GM18507 (cell line): Measurements from ENCODE around the gene UNCX.

Source experiments
- DNase-seq: peaks from one replicate; pipeline ENCODE4 v3.0.0; 2011; ENCODE audit warnings: low read depth; ENCODE audit not compliant: insufficient read length; ENCODE audit errors: extremely low spot score
- FAIRE-seq: peaks from 2 replicates; lab custom pipeline; 2011; peaks lifted over from hg19 to GRCh38; lab: Jason Lieb, UNC

The UNCX gene

DNA sequence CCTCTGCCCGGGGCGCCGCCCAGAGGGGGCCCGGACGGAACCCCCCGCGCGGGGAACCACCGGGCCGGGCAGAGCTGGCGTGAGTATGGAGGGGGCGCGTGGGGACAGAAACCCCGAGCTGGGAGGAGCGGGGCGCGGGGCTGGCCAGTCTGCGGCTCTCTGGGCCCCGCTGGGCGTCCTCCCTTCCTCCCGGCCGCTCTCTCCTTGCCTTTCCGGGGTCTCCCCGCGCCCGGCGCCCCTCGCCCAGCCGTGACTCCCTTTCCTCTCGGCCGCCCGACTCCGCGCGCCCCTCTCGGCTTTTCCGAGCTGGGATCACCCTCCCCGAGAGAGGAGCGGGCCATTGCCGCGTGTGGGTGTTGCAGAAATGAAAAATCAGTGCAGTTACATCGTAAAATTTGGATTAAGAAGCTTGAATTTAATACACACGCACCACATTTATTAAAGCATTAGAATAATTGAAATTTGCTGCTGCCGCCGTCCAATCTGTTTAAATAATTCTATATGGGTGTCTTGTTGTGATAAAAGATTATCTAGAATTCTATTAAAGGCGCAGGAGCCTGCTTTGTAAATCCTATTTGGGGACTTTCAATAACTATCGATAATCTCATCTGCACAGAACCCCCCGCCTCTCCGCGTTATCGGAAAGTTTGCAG is 9.1 kb downstream of the UNCX start:
- DNase-seq = no peak
- no peak for FAIRE-seq

DNA sequence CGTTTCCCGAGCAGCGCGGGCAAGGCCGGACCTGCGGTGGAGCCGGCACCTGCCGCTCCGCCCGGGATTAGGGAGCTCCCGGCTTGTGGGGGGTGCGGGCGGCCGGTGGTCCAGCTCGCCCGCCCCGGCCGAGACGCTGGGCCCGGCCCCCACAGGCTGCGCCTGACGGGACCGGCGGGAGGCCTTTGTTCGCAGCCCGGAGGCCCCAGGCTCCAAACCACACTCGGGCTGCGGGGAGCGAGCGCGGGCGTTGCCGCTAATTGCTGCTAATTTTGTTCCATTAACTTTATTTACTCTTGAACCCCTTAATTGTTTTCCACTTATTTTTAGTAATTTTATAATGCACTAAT is 9.6 kb downstream of the UNCX start:
- FAIRE-seq (no peak), DNase-seq (no peak)

- DNase-seq = no peak
Observed at GRCh38 chr7:1242606-1243289, 10.1 kb downstream of the UNCX start.

DNA sequence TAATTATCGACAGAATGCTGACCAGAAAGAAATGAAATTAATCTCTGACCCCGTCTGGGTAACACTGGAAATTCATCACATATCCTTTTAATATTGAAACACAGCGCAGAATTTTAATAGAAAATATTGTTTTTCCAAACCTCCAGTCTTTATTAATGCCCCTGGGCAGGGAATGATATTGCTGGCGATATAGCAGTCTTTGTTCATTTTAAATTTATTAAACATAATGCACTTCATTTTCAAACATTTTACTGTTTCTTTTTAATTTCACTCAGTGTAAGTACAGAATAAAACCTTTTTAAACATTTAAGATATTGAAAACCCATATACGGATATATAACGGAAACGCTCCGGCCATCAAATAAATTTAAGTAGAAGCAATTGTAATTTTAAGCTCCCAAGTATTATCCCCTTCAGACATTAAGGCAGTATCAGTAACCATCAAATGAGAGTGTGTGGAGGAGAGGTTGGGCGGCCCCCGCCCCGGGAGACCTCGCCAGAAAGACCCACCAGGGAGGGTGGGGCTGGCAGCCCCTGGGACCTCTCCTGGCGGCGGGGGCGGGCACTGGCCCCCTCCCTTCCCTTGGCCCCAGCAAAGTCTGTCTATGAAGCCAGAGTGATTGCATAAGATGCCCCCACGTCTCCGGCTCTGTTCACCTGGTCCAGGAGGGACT is 10.8 kb downstream of the UNCX start:
- DNase-seq = no peak
- FAIRE-seq = no peak

More at GRCh38 chr7:1242606-1243289, 10.1 kb downstream of the UNCX start:
- FAIRE-seq = no peak

- no peak for DNase-seq
- FAIRE-seq = no peak
Observed at GRCh38 chr7:1243964-1244416, 11.3 kb downstream of the UNCX start.

DNA sequence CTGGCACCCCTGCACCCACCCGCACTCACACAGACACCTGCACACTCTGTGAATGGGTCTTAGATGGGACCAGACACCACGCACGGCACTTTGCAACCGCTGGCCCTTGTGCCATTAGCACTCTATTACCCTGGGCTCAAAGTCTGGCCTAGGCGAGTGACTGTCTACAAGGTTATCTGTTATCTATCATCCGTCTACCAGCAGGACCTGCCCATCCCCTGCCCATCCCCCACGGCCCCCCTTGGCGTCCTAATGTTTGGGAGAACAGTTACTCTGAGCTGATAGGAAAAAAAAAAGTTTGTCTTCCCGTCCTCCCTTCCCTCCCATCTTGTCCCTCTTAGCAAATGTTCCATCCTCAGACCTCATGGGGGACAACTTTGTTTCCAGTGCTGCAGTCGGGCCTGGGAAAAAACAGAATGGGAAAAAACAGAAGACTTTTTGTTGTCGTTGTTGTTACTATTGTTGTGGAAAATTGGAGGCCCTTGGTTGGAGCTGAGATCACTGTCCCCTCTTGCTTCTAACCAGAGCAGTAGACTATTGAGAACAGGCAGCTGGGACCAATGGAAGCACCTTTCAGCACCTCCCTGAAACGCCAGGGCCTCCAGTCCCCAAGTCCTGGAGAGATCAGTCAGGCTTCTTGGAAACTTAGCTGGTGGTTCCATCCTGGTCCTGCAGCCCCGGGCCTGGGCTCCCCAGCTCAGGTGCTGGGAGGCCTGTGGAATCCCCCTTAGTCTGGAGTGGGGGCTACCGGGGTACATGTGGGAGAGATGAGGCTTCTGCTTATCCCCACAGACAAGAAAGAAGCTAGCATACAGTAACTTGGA is 12.2 kb downstream of the UNCX start:
- no peak for DNase-seq
- FAIRE-seq = no peak

GRCh38 chr7:1245524-1246050 is 12.9 kb downstream of the UNCX start:
- FAIRE-seq = no peak
- DNase-seq = no peak

GRCh38 chr7:1246160-1246870 is 13.6 kb downstream of the UNCX start:
- no peak for DNase-seq
- FAIRE-seq = no peak

DNA sequence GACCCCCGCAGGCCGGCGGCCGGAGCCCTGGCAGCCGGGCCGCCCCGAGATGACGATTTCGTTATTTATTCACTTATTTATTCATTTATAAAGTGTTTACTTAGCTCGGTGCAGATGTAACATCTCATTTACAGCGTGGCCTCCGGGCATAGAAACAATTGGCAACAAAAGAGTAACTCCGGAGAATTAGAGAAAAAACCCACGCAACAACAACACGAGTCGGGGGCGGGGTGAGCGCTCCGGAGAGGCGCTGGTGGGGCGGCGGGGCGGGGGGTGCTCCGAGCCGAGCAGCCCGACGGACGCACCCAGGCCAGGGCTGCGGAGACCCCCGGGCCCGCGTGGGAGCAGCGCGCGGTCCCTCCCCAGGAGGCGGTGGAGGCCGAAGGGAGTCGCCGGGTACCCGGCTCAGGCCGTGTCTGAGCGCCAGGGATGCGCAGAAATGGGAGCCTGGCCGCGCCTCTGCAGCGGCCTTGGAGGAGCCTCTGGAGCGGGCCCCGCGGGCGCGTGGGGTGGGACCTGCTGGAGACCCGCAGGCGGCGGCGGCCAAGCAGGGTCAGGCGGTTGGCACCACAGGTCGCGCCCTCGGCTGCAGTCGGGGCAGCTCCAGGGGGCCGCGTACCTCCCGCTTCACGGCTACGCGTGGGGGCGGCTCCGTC is 14.3 kb downstream of the UNCX start:
- DNase-seq = no peak
- FAIRE-seq = no peak

GRCh38 chr7:1247527-1248041 is 14.9 kb downstream of the UNCX start:
- FAIRE-seq = no peak

GRCh38 chr7:1248143-1248915 is 15.7 kb downstream of the UNCX start:
- DNase-seq (no peak), FAIRE-seq (no peak)

More at GRCh38 chr7:1247527-1248041, 14.9 kb downstream of the UNCX start:
- DNase-seq = no peak

- DNase-seq (no peak), FAIRE-seq (no peak)
Observed at GRCh38 chr7:1248916-1249581, 16.4 kb downstream of the UNCX start.

DNA sequence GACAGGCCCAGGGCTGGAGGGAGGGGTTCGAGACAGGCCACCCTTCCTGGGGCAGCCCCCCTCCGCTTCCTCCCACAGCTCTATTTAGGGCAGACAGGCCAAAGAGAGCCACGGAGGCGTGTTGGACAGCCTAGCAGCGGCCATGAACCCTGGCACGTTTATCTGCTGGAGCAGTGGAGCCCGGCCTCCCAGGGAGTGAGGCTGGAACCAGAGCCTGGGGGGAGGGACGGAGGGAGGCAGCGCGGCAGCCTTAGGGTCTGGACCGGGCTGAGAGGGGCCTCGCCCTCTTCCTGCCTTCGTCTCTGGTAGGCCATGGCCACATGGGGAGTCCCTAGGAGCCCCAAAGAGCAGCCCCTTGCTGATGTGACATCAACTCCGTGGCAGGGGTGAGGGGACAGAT is 17.1 kb downstream of the UNCX start:
- DNase-seq (no peak), FAIRE-seq (no peak)

DNA sequence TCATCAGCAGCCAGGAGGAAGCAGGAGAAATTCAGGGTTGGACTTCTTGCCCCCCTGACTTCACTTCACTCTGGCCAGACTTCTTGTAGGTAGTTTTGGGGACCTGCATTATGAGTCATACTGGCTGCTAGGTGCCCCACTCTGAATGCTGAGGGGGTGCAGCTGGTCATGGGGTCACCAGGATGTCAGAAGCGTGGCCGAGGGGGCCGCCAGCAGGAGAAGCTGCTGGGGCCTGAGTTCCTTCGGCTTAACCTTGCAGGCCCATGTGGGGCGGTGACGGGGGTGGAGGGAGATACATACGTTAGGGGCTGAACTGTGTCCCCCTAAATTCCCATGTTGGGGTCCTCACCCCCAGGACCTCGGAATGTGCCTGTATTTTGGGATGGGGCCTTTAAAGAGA is 18.2 kb downstream of the UNCX start:
- no peak for FAIRE-seq
- no peak for DNase-seq

DNA sequence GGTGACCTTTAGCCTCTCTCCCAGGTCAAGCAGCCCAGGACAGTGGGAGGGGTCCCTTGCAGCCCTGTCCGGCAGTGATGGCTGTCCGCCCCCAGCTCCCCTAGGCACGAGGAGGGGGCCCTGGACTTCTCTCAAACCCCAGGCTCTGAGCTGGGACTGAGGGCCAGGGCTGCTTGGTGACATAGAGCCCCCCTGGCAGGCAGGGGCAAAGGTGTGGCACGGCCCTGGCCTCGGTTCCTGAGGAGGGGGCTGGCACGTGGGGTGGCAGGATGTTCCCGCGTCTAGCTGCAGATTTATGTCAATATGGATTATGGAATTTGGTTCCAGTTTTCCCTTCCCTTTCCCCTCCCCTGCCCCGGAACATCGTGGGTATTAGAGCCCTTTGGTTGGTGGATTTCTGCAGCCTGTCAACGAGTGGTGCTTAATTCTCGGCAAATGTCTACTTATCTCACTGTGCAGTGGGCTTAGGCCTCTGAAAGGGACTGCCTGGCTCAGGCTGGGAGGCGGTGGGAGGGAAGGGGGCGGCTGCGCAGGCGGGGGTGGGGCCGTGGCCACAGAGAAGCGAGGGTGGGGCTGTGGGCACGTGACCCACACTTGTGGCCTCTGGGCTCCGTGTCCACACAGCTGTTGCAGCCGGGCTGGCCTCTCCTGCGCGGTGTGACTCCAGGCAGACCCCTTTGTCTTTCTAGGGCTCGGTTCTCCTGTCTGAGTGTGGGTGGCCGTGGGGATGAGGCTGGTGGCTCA is 19.3 kb downstream of the UNCX start:
- FAIRE-seq = no peak
- no peak for DNase-seq

DNA sequence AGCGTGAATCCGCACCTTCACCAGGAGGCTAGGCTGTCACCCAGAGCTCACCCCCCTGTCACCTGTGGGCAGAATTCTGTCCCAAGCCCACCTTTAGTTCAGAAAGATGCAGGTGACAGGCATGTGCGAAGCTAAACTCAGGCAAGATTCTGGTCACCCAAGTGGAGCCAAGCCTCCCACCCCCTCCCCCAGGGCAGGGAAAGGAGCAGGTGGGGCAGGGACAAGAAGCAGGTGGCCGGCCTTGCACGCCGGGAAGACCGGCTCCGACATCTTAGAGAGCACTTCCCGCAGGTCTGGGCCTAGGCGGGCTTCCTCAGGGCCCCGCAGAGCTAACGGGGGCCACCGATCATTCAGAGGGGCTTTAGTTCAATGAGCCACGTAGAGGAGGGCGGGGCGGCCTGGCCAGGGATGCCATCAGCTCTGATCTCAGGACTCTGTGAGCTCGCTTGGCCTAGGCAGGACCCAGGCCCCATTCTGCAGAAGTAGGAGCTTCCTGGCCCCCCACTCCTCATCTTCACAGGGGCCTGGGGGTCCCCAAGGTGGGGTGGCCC is 19.9 kb downstream of the UNCX start:
- no peak for DNase-seq
- FAIRE-seq = no peak
